Liver (tissue), 9 donors: ENCODE results near the gene NDUFS5. TPM values are rescaled to one million over a fixed set of nuclear protein-coding genes. Genes with fewer than 3 reads are reported as not detected.

ENCODE experiments used
- DNase-seq: peaks from one replicate; pipeline ENCODE4 v3.0.0-alpha.2; 2017; ENCODE audit warnings: low spot score
- H3K27ac ChIP-seq, 2 donors: one replicate each; pipeline ENCODE4 v1.7.0; 2013; ENCODE audit warnings: inconsistent platforms in 2 of 2, low read length in 2 of 2, control low read depth in 1 of 2, low read depth in 1 of 2, mild to moderate bottlenecking in 1 of 2
- H3K27me3 ChIP-seq, 4 donors: one replicate each; pipeline versions ENCODE4 v1.6.1 to v1.7.0; 2013; ENCODE audit warnings: low read length in 3 of 4, inconsistent platforms in 1 of 4, mild to moderate bottlenecking in 1 of 4, moderate library complexity in 1 of 4; ENCODE audit not compliant: control insufficient read depth in 4 of 4, insufficient read depth in 4 of 4
- H3K36me3 ChIP-seq, 4 donors: one replicate each; pipeline versions ENCODE4 v1.6.1 to v1.7.0; 2013; ENCODE audit warnings: low read length in 3 of 4, mild to moderate bottlenecking in 3 of 4, low read depth in 1 of 4, moderate library complexity in 1 of 4; ENCODE audit not compliant: control insufficient read depth in 4 of 4, insufficient read depth in 3 of 4
- H3K4me1 ChIP-seq, 4 donors: one replicate each; pipeline versions ENCODE4 v1.6.1 to v1.7.0; 2013; ENCODE audit warnings: low read length in 3 of 4, mild to moderate bottlenecking in 3 of 4, moderate library complexity in 1 of 4; ENCODE audit not compliant: control insufficient read depth in 4 of 4, insufficient read depth in 4 of 4
- H3K4me3 ChIP-seq, 3 donors: one replicate each; pipeline versions ENCODE4 v1.6.1 to v1.7.0; 2013; ENCODE audit warnings: low read length in 3 of 3, control low read depth in 1 of 3, low read depth in 1 of 3, mild to moderate bottlenecking in 1 of 3
- H3K9ac ChIP-seq, 2 donors: one replicate each; pipeline ENCODE4 v1.7.0; 2013; ENCODE audit warnings: low read length in 2 of 2, mild to moderate bottlenecking in 2 of 2, moderate library complexity in 2 of 2, control low read depth in 1 of 2, low read depth in 1 of 2
- H3K9me3 ChIP-seq, 4 donors: one replicate each; pipeline versions ENCODE4 v1.6.1 to v1.7.0; 2013; ENCODE audit warnings: low read length in 3 of 4; ENCODE audit not compliant: control insufficient read depth in 4 of 4
- EGR1 ChIP-seq, 2 donors: IDR thresholded peaks; 2 replicates each; pipeline ENCODE4 v1.6.1; 2016 to 2018; ENCODE audit warnings: antibody characterized with exemption in 2 of 2, low read depth in 2 of 2
- FOXA1 ChIP-seq: IDR thresholded peaks from 2 replicates; pipeline ENCODE4 v1.6.1; 2016; ENCODE audit warnings: antibody characterized with exemption
- FOXA2 ChIP-seq: IDR thresholded peaks from 2 replicates; pipeline ENCODE4 v1.6.1; 2016; ENCODE audit warnings: antibody characterized with exemption
- GABPA ChIP-seq, 2 donors: IDR thresholded peaks in 1 of 2; conservative IDR thresholded peaks in 1 of 2; 2 replicates each; pipeline ENCODE4 v1.6.1; 2016; ENCODE audit warnings: antibody characterized with exemption in 2 of 2, mild to moderate bottlenecking in 1 of 2, moderate library complexity in 1 of 2
- HNF4A ChIP-seq, 2 donors: conservative IDR thresholded peaks; 2 replicates each; pipeline ENCODE4 v1.6.1; 2016; ENCODE audit warnings: antibody characterized with exemption in 2 of 2, mild to moderate bottlenecking in 2 of 2
- HNF4G ChIP-seq: IDR thresholded peaks from 2 replicates; pipeline ENCODE4 v1.6.1; 2016; ENCODE audit warnings: antibody characterized with exemption
- JUND ChIP-seq, 2 donors: IDR thresholded peaks; 2 replicates each; pipeline ENCODE4 v1.6.1; 2016; ENCODE audit warnings: antibody characterized with exemption in 2 of 2
- NR2F2 ChIP-seq: IDR thresholded peaks from 2 replicates; pipeline ENCODE4 v1.6.1; 2016; ENCODE audit warnings: antibody characterized with exemption
- RAD21 ChIP-seq, 2 donors: IDR thresholded peaks; 2 replicates each; pipeline ENCODE4 v1.6.1; 2016; ENCODE audit warnings: antibody characterized with exemption in 2 of 2, mild to moderate bottlenecking in 2 of 2
- RXRA ChIP-seq, 2 donors: IDR thresholded peaks; 2 replicates each; pipeline ENCODE4 v1.6.1; 2017 to 2018; ENCODE audit warnings: antibody characterized with exemption in 2 of 2, mild to moderate bottlenecking in 1 of 2
- SP1 ChIP-seq: IDR thresholded peaks from 2 replicates; pipeline ENCODE4 v1.6.1; 2018; ENCODE audit warnings: antibody characterized with exemption, mild to moderate bottlenecking
- TAF1 ChIP-seq: conservative IDR thresholded peaks from 2 replicates; pipeline ENCODE4 v1.6.1; 2016; ENCODE audit warnings: antibody characterized with exemption, mild to moderate bottlenecking
- YY1 ChIP-seq: IDR thresholded peaks from 2 replicates; pipeline ENCODE4 v1.6.1; 2016; ENCODE audit warnings: antibody characterized with exemption, mild to moderate bottlenecking
- WGBS: extraction: QIAGEN DNeasy Blood & Tissue Kit; methylation state at CpG from one replicate; pipeline ENCODE4 v1.1.7; 2013; 5-methylcytosine and 5-hydroxymethylcytosine counted together
- polyA plus RNA-seq, 2 donors: library from polyadenylated mRNA; stranded (reverse) in 1 of 2; unstranded in 1 of 2; fragments of 200-250 nt in 1 of 2; fragments of >200 nt in 1 of 2; fragmentation: Nextera tagmentation in 1 of 2; extraction: Ambion mirVana in 1 of 2; gene quantifications; one replicate each; pipeline versions ENCODE4 v1.2.1 to v1.2.3, GENCODE V29; 2013 to 2015
- total RNA-seq, 2 donors: library from RNA; depleted of rRNA; stranded (reverse); fragments of >200 nt; gene quantifications; one replicate each; pipeline ENCODE4 v1.2.3, GENCODE V29; 2014
- TF ChIP-seq, protein P1 (sequence below): fragments of 150-350 bp; IDR thresholded peaks from 2 replicates; pipeline ENCODE4 v1.5.1; 2017; ENCODE audit warnings: improper control_type of control experiment, low read depth, low read length; ENCODE audit not compliant: missing input control
- TF ChIP-seq, protein P2 (sequence below): IDR thresholded peaks from 2 replicates; pipeline ENCODE4 v1.6.1; 2016; ENCODE audit warnings: antibody characterized with exemption
- TF ChIP-seq, protein P3 (sequence below): IDR thresholded peaks from 2 replicates; pipeline ENCODE4 v1.6.1; 2016; ENCODE audit warnings: antibody characterized with exemption, mild to moderate bottlenecking
- TF ChIP-seq, protein P4 (sequence below): IDR thresholded peaks from 2 replicates; pipeline ENCODE4 v1.6.1; 2016; ENCODE audit warnings: antibody characterized with exemption
- donor health status: healthy.
- donor health status: healthy.
- donor health status: healthy.
- donor health status: healthy.
- donor health status: healthy.

The NDUFS5 gene
- total and polyA plus RNA-seq, 4 donors: 193 to 308 (median 236) TPM

DNA sequence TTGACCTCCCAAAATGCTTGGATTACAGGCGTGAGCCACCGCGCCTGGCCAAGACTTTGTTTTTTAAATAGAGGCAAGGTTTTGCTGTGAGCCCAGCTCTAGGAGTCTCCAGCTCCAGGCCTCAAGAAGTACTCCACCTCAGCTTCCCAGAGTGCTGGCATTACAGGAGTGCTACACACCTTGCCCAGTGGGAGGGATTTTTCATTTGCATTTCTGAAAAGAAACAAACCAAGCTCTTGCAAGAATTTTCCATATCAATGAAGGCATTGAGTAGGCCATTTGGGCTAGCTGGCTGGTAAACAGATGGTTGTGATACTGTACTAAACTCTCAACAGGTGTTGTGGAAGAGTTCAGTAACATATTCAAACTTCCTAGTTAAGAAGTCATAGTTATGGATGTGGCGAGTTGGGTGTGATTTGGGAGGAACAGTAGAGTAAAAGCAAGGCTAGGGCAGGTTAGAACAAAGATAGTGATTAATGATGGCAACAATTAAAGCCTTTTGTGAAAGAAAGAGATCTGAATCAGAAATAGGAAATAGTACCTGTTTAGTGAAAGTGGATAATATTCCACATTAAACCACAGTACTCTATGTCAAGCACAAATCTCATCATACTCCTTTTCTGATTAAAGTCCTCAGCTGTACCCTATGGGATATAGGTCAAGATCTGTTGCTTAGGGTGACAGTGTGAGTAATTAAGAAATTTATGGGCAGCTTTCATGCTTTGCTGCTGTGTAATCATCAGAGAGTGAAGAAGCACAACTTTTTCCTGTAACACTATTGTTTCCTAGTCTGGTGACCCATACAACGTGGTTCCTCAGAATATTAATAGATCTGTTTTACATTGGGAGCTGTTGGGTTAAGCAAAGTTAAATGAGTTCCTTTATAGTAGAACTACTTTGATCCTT is 24.4 kb upstream of the NDUFS5 start:
- WGBS: 94% methylated on average over 5 of the region's 5 CpGs

DNA sequence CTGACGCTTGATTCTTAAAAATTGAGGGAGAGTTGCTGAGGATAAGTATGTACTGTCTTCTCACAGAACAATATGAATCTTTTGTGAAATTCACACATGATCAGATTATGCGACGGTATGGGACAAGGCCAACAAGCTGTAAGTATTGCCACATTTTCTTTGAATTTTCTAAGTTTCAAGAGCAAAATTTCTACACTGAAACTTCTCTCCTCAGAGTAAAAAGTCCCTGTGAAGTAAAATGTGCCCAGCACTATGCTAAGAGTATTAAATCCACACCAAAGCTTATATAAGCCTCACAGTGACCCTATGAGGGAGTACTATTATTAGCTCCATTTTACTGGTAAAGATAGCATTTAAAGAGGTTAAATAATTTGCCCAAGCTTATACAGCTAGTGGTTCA is 22.9 kb upstream of the NDUFS5 start:
- H3K36me3 ChIP-seq: peaks cover 23 to 72% (median 56%) of the 10 kb centered on the region in 4 donors
- H3K27ac ChIP-seq: no peak overlapping the region
- no peak overlapping the region for H3K4me3 ChIP-seq
- TF ChIP-seq HNF4A (conservative IDR thresholded peaks at IDR 0.05): no peak
- no peak for TF ChIP-seq GABPA (IDR thresholded peaks at IDR 0.05 in 1 of 2, conservative IDR thresholded peaks at IDR 0.05 in 1 of 2)
- no peak for TF ChIP-seq RAD21 (IDR thresholded peaks at IDR 0.05)
- WGBS: 88% methylated on average over 3 of the region's 3 CpGs
- no peaks in the 10 kb centered on the region for H3K4me1 ChIP-seq
- DNase-seq: no peak
- no peaks in the 10 kb centered on the region for H3K27me3 ChIP-seq
- no peaks in the 10 kb centered on the region for H3K9me3 ChIP-seq
- H3K9ac ChIP-seq: no peak overlapping the region

More for the DNA sequence above, 24.4 kb upstream of the NDUFS5 start:
- Histone ChIP-seq H3K27ac (no peak overlapping the region), H3K4me1 (peaks cover 0 to 6% (median 2%) of the 10 kb centered on the region in 4 donors), H3K4me3 (no peak overlapping the region), H3K27me3 (no peaks in the 10 kb centered on the region), H3K36me3 (peaks cover 22 to 71% (median 49%) of the 10 kb centered on the region in 4 donors), H3K9ac (no peak overlapping the region), H3K9me3 (no peaks in the 10 kb centered on the region)
- no peak for DNase-seq
- TF ChIP-seq HNF4G: no peak
- no peak for TF ChIP-seq YY1
- no peak for TF ChIP-seq SP1

DNA sequence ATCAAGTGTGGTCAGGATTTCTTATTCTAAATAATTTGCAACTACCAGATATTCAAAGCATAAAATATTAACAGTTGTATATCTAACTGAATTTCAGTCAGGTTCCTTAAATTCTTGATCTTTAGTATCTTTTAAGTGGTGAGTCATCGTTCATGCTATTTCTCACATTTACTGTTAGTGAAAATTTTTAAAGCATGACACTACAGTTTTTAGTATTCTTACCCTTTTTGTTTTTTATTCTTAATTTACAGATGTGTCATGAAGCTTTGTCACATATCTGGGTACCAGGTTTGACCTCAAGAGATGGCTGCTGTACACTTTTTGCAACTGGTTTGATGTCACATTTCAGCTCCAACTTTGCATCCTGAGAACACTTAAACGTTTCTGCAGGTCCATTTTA is 22.4 kb upstream of the NDUFS5 start:
- WGBS: 81% methylated on average over 2 of the region's 2 CpGs
- Histone ChIP-seq H3K9ac (no peak overlapping the region), H3K27ac (no peak overlapping the region), H3K27me3 (no peaks in the 10 kb centered on the region), H3K9me3 (no peaks in the 10 kb centered on the region), H3K4me1 (no peaks in the 10 kb centered on the region), H3K4me3 (no peak overlapping the region), H3K36me3 (peaks cover 23 to 71% (median 54%) of the 10 kb centered on the region in 4 donors)
- DNase-seq: no peak
- TF ChIP-seq, protein P1, sequence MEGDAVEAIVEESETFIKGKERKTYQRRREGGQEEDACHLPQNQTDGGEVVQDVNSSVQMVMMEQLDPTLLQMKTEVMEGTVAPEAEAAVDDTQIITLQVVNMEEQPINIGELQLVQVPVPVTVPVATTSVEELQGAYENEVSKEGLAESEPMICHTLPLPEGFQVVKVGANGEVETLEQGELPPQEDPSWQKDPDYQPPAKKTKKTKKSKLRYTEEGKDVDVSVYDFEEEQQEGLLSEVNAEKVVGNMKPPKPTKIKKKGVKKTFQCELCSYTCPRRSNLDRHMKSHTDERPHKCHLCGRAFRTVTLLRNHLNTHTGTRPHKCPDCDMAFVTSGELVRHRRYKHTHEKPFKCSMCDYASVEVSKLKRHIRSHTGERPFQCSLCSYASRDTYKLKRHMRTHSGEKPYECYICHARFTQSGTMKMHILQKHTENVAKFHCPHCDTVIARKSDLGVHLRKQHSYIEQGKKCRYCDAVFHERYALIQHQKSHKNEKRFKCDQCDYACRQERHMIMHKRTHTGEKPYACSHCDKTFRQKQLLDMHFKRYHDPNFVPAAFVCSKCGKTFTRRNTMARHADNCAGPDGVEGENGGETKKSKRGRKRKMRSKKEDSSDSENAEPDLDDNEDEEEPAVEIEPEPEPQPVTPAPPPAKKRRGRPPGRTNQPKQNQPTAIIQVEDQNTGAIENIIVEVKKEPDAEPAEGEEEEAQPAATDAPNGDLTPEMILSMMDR: no peak
- TF ChIP-seq FOXA2: no peak
- no peak for TF ChIP-seq JUND (IDR thresholded peaks at IDR 0.05)
- TF ChIP-seq NR2F2: no peak
- TF ChIP-seq, protein P2, sequence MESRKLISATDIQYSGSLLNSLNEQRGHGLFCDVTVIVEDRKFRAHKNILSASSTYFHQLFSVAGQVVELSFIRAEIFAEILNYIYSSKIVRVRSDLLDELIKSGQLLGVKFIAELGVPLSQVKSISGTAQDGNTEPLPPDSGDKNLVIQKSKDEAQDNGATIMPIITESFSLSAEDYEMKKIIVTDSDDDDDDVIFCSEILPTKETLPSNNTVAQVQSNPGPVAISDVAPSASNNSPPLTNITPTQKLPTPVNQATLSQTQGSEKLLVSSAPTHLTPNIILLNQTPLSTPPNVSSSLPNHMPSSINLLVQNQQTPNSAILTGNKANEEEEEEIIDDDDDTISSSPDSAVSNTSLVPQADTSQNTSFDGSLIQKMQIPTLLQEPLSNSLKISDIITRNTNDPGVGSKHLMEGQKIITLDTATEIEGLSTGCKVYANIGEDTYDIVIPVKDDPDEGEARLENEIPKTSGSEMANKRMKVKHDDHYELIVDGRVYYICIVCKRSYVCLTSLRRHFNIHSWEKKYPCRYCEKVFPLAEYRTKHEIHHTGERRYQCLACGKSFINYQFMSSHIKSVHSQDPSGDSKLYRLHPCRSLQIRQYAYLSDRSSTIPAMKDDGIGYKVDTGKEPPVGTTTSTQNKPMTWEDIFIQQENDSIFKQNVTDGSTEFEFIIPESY: no peak
- TF ChIP-seq SP1: no peak
- TF ChIP-seq, protein P3, sequence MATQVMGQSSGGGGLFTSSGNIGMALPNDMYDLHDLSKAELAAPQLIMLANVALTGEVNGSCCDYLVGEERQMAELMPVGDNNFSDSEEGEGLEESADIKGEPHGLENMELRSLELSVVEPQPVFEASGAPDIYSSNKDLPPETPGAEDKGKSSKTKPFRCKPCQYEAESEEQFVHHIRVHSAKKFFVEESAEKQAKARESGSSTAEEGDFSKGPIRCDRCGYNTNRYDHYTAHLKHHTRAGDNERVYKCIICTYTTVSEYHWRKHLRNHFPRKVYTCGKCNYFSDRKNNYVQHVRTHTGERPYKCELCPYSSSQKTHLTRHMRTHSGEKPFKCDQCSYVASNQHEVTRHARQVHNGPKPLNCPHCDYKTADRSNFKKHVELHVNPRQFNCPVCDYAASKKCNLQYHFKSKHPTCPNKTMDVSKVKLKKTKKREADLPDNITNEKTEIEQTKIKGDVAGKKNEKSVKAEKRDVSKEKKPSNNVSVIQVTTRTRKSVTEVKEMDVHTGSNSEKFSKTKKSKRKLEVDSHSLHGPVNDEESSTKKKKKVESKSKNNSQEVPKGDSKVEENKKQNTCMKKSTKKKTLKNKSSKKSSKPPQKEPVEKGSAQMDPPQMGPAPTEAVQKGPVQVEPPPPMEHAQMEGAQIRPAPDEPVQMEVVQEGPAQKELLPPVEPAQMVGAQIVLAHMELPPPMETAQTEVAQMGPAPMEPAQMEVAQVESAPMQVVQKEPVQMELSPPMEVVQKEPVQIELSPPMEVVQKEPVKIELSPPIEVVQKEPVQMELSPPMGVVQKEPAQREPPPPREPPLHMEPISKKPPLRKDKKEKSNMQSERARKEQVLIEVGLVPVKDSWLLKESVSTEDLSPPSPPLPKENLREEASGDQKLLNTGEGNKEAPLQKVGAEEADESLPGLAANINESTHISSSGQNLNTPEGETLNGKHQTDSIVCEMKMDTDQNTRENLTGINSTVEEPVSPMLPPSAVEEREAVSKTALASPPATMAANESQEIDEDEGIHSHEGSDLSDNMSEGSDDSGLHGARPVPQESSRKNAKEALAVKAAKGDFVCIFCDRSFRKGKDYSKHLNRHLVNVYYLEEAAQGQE: no peak
- TF ChIP-seq, protein P4, sequence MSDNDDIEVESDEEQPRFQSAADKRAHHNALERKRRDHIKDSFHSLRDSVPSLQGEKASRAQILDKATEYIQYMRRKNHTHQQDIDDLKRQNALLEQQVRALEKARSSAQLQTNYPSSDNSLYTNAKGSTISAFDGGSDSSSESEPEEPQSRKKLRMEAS: no peak
- no peak for TF ChIP-seq RXRA (IDR thresholded peaks at IDR 0.05)
- TF ChIP-seq HNF4A (conservative IDR thresholded peaks at IDR 0.05): no peak
- no peak for TF ChIP-seq RAD21 (IDR thresholded peaks at IDR 0.05)
- TF ChIP-seq EGR1 (IDR thresholded peaks at IDR 0.05; ENCODE audit: low read depth in 2 of 2): no peak
- TF ChIP-seq FOXA1: no peak
- no peak for TF ChIP-seq TAF1
